Tibial artery (tissue), 4 donors: ENCODE measurements around the gene PRKCB.

ENCODE experiments used
- DNase-seq, 2 donors: peaks; one replicate each; pipeline ENCODE4 v3.0.0-alpha.2; 2019
- H3K27ac ChIP-seq, 2 donors: fragments of 200-600 bp; sonication (generic) in 1 of 2; 1 replicate in 1 of 2; 2 replicates in 1 of 2; pipeline ENCODE4 v1.5.1; 2018 to 2019; ENCODE audit warnings: mild to moderate bottlenecking in 1 of 2
- H3K27me3 ChIP-seq, 2 donors: fragments of 200-600 bp; sonication (generic) in 1 of 2; one replicate each; pipeline versions ENCODE4 v1.5.1 to v1.6.0; 2016 to 2019
- H3K36me3 ChIP-seq, 3 donors: fragments of 200-600 bp; sonication (generic) in 2 of 3; one replicate each; pipeline ENCODE4 v1.5.1; 2016 to 2019; ENCODE audit warnings: mild to moderate bottlenecking in 2 of 3
- H3K4me1 ChIP-seq, 4 donors: fragments of 200-600 bp; sonication (generic) in 2 of 4; 1 replicate in 3 of 4; 2 replicates in 1 of 4; pipeline ENCODE4 v1.5.1; 2016 to 2019
- H3K4me3 ChIP-seq, 2 donors: fragments of 200-600 bp; sonication (generic) in 1 of 2; 1 replicate in 1 of 2; 2 replicates in 1 of 2; pipeline ENCODE4 v1.5.1; 2018 to 2019; ENCODE audit warnings: mild to moderate bottlenecking in 2 of 2
- H3K9me3 ChIP-seq, 3 donors: fragments of 200-600 bp; sonication (generic) in 1 of 3; one replicate each; pipeline ENCODE4 v1.5.1; 2016 to 2019
- intact Hi-C: fragments of 100-400 bp; cut with DNase I; formaldehyde crosslinking; loops from one replicate; pipeline ENCODE4 v1.15.0; 2023; ENCODE audit warnings: low total_unique reads
- TF ChIP-seq, protein P1 (sequence below), 2 experiments: fragments of 200-600 bp in 1 of 2; fragments of 450-650 bp in 1 of 2; IDR thresholded peaks; one replicate each; pipeline ENCODE4 v1.5.1; 2017 to 2019; ENCODE audit warnings: antibody characterized with exemption in 2 of 2, mild to moderate bottlenecking in 1 of 2, moderate library complexity in 1 of 2

PRKCB gene

DNA sequence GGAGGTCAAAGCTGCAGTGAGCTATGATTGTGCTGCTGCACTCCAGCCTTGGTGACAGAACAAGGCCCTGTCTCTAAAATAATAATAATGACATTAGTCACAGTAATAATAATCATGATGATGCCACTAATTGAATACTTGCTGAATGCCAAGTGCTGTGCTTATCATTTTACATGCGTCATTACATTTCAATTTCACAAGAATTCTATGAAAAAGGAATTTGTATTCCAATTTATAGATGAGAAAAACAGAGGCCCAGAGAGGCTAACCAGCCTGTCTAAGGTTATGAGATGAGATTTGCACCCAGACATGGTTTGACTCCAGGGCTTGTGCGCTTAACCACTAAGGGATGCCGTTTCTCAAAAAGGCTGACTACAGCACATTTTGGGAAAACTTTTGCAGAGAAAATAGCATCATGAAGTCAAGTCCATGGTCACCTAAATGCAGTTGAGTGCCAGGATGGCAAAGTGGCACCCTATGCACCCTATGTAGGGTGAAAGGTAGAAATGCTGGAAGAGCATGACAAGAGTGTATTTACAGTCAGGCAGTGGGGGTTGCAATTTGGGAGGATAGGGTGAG, 276.0 kb downstream of the PRKCB start:
- Histone ChIP-seq H3K27ac (no peak overlapping the region), H3K9me3 (no peaks in the 10 kb centered on the region), H3K4me1 (no peaks in the 10 kb centered on the region), H3K27me3 (no peaks in the 10 kb centered on the region), H3K4me3 (no peak overlapping the region), H3K36me3 (no peaks in the 10 kb centered on the region)
- no peak for DNase-seq
- TF ChIP-seq, protein P1, sequence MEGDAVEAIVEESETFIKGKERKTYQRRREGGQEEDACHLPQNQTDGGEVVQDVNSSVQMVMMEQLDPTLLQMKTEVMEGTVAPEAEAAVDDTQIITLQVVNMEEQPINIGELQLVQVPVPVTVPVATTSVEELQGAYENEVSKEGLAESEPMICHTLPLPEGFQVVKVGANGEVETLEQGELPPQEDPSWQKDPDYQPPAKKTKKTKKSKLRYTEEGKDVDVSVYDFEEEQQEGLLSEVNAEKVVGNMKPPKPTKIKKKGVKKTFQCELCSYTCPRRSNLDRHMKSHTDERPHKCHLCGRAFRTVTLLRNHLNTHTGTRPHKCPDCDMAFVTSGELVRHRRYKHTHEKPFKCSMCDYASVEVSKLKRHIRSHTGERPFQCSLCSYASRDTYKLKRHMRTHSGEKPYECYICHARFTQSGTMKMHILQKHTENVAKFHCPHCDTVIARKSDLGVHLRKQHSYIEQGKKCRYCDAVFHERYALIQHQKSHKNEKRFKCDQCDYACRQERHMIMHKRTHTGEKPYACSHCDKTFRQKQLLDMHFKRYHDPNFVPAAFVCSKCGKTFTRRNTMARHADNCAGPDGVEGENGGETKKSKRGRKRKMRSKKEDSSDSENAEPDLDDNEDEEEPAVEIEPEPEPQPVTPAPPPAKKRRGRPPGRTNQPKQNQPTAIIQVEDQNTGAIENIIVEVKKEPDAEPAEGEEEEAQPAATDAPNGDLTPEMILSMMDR (IDR thresholded peaks at IDR 0.05), result no peak
- intact Hi-C loops, result no loop called here

DNA sequence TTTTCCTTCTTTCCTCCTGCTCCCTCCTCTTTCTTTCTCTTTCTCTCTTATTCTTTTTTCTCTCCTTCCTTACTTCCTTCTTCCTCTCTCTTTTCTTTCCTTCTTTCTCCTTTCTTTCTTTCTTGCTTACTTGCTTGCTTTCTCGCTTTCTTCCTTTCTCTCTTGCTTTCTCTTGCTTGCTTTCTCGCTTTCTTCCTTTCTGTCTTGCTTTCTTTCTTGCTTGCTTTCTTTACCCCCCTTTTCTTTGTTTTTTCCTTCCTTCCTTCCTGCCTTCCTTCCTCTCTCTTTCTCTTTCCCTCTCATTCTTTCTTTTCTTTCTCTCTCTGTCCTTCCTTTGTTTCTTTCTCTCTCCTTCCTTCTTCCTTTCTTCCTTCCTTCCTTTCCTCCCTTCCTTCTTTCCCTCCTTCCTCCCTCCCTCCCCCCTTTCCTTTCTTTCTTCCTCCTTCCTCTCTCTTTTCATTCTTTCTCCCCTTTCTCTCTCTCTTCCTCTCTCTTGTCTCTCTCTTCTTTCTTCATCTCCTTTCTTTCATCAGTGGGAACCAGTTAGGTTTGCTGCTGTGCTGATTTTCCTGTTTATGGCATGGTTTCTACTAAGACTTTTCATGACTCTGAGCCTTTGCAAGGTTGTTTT, 277.4 kb downstream of the PRKCB start:
- H3K36me3 ChIP-seq, result no peaks in the 10 kb centered on the region
- no peak for DNase-seq
- H3K4me1 ChIP-seq, result no peaks in the 10 kb centered on the region
- no peaks in the 10 kb centered on the region for H3K27me3 ChIP-seq
- H3K4me3 ChIP-seq, result no peak overlapping the region
- TF ChIP-seq, protein P1 (IDR thresholded peaks at IDR 0.05), result no peak
- intact Hi-C loops, result no loop called here
- H3K9me3 ChIP-seq, result no peaks in the 10 kb centered on the region
- H3K27ac ChIP-seq, result no peak overlapping the region

- Histone ChIP-seq H3K27ac (no peak overlapping the region), H3K4me1 (no peaks in the 10 kb centered on the region), H3K9me3 (no peaks in the 10 kb centered on the region), H3K36me3 (no peaks in the 10 kb centered on the region), H3K27me3 (no peaks in the 10 kb centered on the region), H3K4me3 (no peak overlapping the region)
- intact Hi-C loops, result no loop called here
- TF ChIP-seq, protein P1 (IDR thresholded peaks at IDR 0.05), result no peak
- DNase-seq, result no peak
Measured at GRCh38 chr16:24114876-24115275, 279.1 kb downstream of the PRKCB start.

- DNase-seq, result no peak
- Histone ChIP-seq H3K9me3 (no peaks in the 10 kb centered on the region), H3K27ac (no peak overlapping the region), H3K4me1 (no peaks in the 10 kb centered on the region), H3K4me3 (no peak overlapping the region), H3K36me3 (no peaks in the 10 kb centered on the region), H3K27me3 (no peaks in the 10 kb centered on the region)
- TF ChIP-seq, protein P1 (IDR thresholded peaks at IDR 0.05), result no peak
- intact Hi-C loops, result no loop called here
Measured at GRCh38 chr16:24116046-24116776, 280.4 kb downstream of the PRKCB start.

DNA sequence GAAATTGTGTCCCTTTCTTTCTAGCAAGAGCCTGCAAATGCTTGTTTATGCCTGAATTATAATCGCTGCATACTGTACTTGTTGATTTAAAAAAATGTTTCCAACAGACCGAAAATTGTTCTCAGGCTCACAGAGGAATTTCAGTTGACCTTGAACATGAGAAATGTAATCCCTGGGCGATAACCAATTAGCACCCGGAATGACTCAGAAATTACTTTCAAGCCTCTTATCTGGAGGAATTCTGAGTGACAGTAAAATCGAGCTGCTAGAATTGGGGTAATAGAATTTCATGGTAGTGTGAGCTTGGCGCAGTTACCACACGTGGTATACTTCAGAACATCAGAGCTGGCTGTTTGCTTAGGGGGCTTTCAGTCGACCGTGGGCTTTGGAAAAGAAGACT, 281.2 kb downstream of the PRKCB start:
- Histone ChIP-seq H3K4me1 (no peaks in the 10 kb centered on the region), H3K36me3 (no peaks in the 10 kb centered on the region), H3K9me3 (no peaks in the 10 kb centered on the region), H3K4me3 (no peak overlapping the region), H3K27me3 (no peaks in the 10 kb centered on the region), H3K27ac (no peak overlapping the region)
- intact Hi-C loops, result no loop called here
- no peak for DNase-seq
- TF ChIP-seq, protein P1 (IDR thresholded peaks at IDR 0.05), result no peak
